Upper lobe of left lung (tissue), 6 donors: ENCODE measurements around the gene ASIC5. TPM values are rescaled to one million over a fixed set of nuclear protein-coding genes. Genes with fewer than 3 reads are reported as not detected.
A peak's percentile ranks its signal among the peaks of the same experiment; 100 is the strongest.

Experiments used
- ATAC-seq, 2 donors: fragments of 200-7000 bp; cut with Tn5 transposase; one replicate each; pipeline ENCODE4 v1.9.1; 2022; ENCODE audit warnings: mild to moderate bottlenecking in 2 of 2, moderate library complexity in 2 of 2; ENCODE audit not compliant: low FRiP score in 2 of 2
- DNase-seq, 2 donors: peaks; one replicate each; pipeline ENCODE4 v3.0.0-alpha.2; 2019 to 2020
- H3K27ac ChIP-seq, 4 donors: fragments of 200-600 bp; sonication (generic); one replicate each; pipeline ENCODE4 v1.5.1; 2016 to 2019
- H3K27me3 ChIP-seq, 4 donors: fragments of 200-600 bp; sonication (generic); one replicate each; pipeline ENCODE4 v1.5.1; 2017 to 2019
- H3K36me3 ChIP-seq, 4 donors: fragments of 200-600 bp; sonication (generic); one replicate each; pipeline ENCODE4 v1.5.1; 2016 to 2019
- H3K4me1 ChIP-seq, 4 donors: fragments of 200-600 bp; sonication (generic); one replicate each; pipeline ENCODE4 v1.5.1; 2018 to 2019
- H3K4me3 ChIP-seq, 4 donors: fragments of 200-600 bp; sonication (generic); one replicate each; pipeline ENCODE4 v1.5.1; 2017 to 2019; ENCODE audit warnings: mild to moderate bottlenecking in 2 of 4, moderate library complexity in 1 of 4
- H3K9me3 ChIP-seq, 4 donors: fragments of 200-600 bp; sonication (generic); one replicate each; pipeline ENCODE4 v1.5.1; 2018 to 2019
- EP300 ChIP-seq, 4 donors: sonication (generic); formaldehyde crosslinking; IDR thresholded peaks; one replicate each; pipeline ENCODE4 v1.5.1; 2017; ENCODE audit warnings: antibody characterized with exemption in 4 of 4, control low read depth in 2 of 4
- POLR2A ChIP-seq, 4 donors: fragments of 450-650 bp; IDR thresholded peaks; one replicate each; pipeline ENCODE4 v1.5.1; 2016 to 2017; ENCODE audit warnings: antibody characterized with exemption in 4 of 4, mild to moderate bottlenecking in 2 of 4
- POLR2AphosphoS5 ChIP-seq, 2 donors: sonication (generic); formaldehyde crosslinking; IDR thresholded peaks; one replicate each; pipeline ENCODE4 v1.5.1; 2017; ENCODE audit warnings: antibody characterized with exemption in 2 of 2
- WGBS, 2 donors: methylation state at CpG; one replicate each; pipeline ENCODE4 v1.1.5; 2017 to 2018; 5-methylcytosine and 5-hydroxymethylcytosine counted together
- total RNA-seq, 6 donors: library from RNA; depleted of rRNA in 4 of 6; stranded (reverse); fragments of >200 nt in 4 of 6; gene quantifications; one replicate each; pipeline versions ENCODE4 v1.1.0 to v1.2.1, GENCODE V29; 2016 to 2021
- TF ChIP-seq, protein P1 (sequence below), 6 experiments: fragments of 450-650 bp in 4 of 6; fragments of 200-600 bp in 2 of 6; sonication (generic) in 2 of 6; IDR thresholded peaks; one replicate each; pipeline ENCODE4 v1.5.1; 2016 to 2019; ENCODE audit warnings: antibody characterized with exemption in 6 of 6
- donor health status: DM: no; HTN: no; CAD: no; lungs with moderate emphysema.
- donor health status: DM: no; HTN: yes; CAD: no; lungs with severe emphysema.

The ASIC5 gene
- total RNA-seq, 6 donors from 2014 or later: not detected

DNA sequence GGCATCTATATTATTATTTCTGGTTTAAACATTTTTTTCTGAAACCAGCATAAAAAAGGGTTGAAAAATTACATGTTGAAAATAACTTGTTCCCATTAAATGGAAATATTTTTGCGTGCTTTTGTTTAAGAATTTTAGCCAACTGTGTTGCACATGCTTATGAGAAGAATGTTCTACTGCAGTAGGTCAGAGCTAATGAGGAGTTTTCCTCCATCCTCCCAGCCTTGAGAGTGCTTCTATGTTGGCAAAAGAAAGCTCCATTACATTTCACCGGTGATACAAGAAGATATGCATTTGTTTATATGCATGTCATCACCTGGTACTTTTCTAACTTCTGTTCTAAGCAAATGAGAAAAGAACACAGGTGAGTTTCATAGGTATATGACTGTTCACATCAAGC lies 23.9 kb upstream of the ASIC5 start:
- Histone ChIP-seq H3K4me3 (no peak overlapping the region), H3K27ac (no peak overlapping the region), H3K36me3 (no peaks in the 10 kb centered on the region), H3K27me3 (no peaks in the 10 kb centered on the region), H3K9me3 (no peaks in the 10 kb centered on the region), H3K4me1 (peaks cover 0 to 2% (median 0%) of the 10 kb centered on the region in 4 donors)
- 72 to 77% methylated on average over 2 of the region's 2 CpGs for WGBS, 2 donors
- DNase-seq: no peak
- TF ChIP-seq EP300 (IDR thresholded peaks at IDR 0.05) (no peak), POLR2AphosphoS5 (IDR thresholded peaks at IDR 0.05) (no peak), POLR2A (IDR thresholded peaks at IDR 0.05) (no peak)
- TF ChIP-seq, protein P1, sequence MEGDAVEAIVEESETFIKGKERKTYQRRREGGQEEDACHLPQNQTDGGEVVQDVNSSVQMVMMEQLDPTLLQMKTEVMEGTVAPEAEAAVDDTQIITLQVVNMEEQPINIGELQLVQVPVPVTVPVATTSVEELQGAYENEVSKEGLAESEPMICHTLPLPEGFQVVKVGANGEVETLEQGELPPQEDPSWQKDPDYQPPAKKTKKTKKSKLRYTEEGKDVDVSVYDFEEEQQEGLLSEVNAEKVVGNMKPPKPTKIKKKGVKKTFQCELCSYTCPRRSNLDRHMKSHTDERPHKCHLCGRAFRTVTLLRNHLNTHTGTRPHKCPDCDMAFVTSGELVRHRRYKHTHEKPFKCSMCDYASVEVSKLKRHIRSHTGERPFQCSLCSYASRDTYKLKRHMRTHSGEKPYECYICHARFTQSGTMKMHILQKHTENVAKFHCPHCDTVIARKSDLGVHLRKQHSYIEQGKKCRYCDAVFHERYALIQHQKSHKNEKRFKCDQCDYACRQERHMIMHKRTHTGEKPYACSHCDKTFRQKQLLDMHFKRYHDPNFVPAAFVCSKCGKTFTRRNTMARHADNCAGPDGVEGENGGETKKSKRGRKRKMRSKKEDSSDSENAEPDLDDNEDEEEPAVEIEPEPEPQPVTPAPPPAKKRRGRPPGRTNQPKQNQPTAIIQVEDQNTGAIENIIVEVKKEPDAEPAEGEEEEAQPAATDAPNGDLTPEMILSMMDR (IDR thresholded peaks at IDR 0.05): no peak
- no peak for ATAC-seq

DNA sequence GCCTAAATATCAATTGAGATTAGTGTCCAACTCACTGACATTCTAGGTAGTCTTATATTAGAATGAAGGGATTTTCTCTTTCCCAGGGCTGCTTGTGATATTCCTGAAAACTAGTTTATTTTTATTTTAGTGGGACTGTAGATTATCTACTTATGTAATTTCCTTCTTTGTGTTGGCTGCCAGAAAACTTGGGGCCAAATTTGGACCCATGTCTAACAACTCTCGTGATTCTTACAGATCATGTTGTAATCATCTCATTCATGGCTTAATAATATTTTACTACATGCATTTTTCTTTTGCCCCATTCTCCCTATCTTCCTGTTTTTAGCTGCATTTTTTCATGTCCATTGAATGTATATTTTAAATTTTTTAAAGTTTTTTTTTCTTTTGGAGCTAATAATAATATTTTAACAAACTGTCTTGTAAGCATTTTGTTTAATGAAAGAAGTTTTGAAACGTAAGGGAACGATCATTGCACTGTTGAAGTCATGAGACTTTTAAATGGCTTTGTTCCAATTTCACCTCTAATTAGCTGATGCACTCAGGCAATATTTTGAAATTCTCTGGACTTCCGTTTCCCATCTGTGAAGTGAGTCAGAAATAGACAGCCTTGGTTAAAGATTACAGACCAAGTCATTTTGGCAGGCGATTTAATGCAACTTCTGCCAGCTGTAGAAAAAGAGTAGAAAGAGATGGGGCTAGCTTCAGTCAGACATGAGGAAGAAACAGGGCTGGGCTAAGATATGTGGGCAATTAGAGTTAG lies 23.1 kb upstream of the ASIC5 start:
- Histone ChIP-seq H3K36me3 (no peaks in the 10 kb centered on the region), H3K9me3 (no peaks in the 10 kb centered on the region), H3K4me1 (peaks cover 0 to 2% (median 0%) of the 10 kb centered on the region in 4 donors), H3K27ac (no peak overlapping the region), H3K27me3 (no peaks in the 10 kb centered on the region), H3K4me3 (no peak overlapping the region)
- TF ChIP-seq, protein P1 (IDR thresholded peaks at IDR 0.05): no peak
- peak in 1 of 2 donors; percentile 44 for TF ChIP-seq POLR2AphosphoS5 (IDR thresholded peaks at IDR 0.05)
- WGBS, 2 donors: 28 to 35% methylated on average over 5 of the region's 5 CpGs
- DNase-seq (no peak), ATAC-seq (peak in 1 of 2 donors; percentile 85)

DNA sequence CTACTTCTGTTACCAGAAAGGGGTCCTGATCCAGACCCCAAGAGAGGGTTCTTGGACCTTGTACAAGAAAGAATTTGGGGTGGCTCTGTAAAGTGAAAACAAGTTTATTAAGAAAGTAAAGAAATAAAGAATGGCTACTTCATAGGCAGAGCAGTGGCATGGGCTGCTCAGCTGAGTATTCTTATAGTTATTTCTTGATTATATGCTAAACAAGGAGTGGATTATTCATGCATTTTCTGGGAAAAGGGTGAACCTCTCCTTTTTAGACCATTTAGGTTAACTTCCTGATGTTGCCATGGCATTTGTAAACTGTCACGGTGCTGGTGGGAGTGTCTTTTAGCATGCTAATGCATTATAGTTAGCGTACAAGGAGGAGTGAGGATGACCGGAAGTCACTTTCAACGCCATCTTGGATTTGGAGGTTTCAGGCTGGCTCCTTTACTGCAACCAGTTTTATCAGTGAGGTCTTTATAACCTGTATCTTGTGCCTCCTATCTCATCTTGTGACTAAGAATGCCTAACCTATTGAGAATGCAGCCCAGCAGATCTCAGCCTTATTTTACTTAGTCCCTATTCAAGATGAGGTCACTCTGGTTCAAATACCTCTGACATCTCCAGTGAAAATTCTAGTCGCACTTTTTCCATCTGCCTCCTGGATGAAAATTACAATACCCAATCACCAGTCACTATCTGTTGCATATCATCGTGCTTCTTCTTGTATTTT lies 21.9 kb upstream of the ASIC5 start:
- ATAC-seq: no peak
- TF ChIP-seq, protein P1 (IDR thresholded peaks at IDR 0.05): no peak
- TF ChIP-seq EP300 (IDR thresholded peaks at IDR 0.05) (no peak), POLR2AphosphoS5 (IDR thresholded peaks at IDR 0.05) (no peak), POLR2A (IDR thresholded peaks at IDR 0.05) (no peak)
- WGBS, 2 donors: 60 to 76% methylated on average over 5 to 6 of the region's 6 CpGs

DNA sequence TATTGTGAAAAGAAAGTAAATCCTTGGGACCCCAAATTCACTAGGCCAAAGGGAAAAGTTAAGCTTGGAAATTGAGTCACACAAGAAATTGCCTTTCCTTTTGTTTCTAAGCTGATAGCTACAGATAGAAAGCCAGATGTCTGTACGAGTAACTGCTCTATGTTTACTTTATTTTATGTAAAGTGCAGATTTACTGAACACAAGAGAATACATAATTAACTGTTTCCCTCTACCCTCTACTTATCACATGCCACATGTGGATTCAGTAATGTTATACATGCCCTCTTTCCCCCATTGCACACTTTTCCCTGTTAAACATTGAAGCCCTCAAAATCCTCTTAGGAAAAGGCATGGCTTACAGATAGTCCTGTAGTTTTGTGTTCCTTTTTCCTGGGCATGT lies 21.0 kb upstream of the ASIC5 start:
- DNase-seq (no peak), ATAC-seq (no peak)
- H3K9me3 ChIP-seq: no peaks in the 10 kb centered on the region
- no peak overlapping the region for H3K27ac ChIP-seq
- peaks cover 0 to 2% (median 0%) of the 10 kb centered on the region in 4 donors for H3K4me1 ChIP-seq
- 68% methylated on average over 1 of the region's 1 CpG for WGBS, 2 donors
- no peaks in the 10 kb centered on the region for H3K36me3 ChIP-seq
- H3K27me3 ChIP-seq: no peaks in the 10 kb centered on the region
- H3K4me3 ChIP-seq: no peak overlapping the region
- TF ChIP-seq EP300 (IDR thresholded peaks at IDR 0.05) (no peak), POLR2A (IDR thresholded peaks at IDR 0.05) (no peak), POLR2AphosphoS5 (IDR thresholded peaks at IDR 0.05) (no peak)
- TF ChIP-seq, protein P1 (IDR thresholded peaks at IDR 0.05): no peak

More for the DNA sequence above, 21.9 kb upstream of the ASIC5 start:
- H3K27ac ChIP-seq: no peak overlapping the region
- H3K4me3 ChIP-seq: no peak overlapping the region
- H3K4me1 ChIP-seq: peaks cover 0 to 2% (median 0%) of the 10 kb centered on the region in 4 donors
- H3K27me3 ChIP-seq: no peaks in the 10 kb centered on the region
- no peaks in the 10 kb centered on the region for H3K36me3 ChIP-seq
- no peaks in the 10 kb centered on the region for H3K9me3 ChIP-seq
- no peak for DNase-seq
